ENCODE measurements around the gene HMBS. TPM values are rescaled to one million over a fixed set of nuclear protein-coding genes. Genes with fewer than 3 reads are reported as not detected.

HMBS gene
- total RNA-seq, 6 experiments from 2014 or later, result 11.3 to 35.3 (median 14.6) TPM

DNA sequence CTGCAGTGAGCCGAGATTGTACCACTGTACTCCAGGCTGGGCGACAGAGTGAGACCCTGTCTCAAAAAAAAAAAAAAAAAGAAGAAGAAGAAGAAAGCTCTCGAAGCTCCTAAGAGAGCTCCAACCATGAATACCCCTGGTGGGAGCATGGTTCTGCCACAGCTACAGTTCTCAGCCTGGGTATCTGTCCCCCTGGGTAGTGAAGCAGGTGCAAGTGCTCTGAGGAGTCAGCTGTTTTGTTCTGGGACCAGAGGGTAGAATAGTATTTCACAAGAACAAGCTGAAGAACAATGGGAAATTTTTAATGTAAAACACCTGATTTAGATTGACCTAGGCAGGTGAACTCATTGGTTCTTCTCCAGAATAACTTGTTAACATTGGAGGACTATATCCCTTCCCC is 23.4 kb upstream of the HMBS start:
- 93% methylated on average over 3 of the region's 3 CpGs for WGBS (ENCODE audit: insufficient coverage, low coverage, low lambda C conversion rate, missing lambda C conversion rate)
- no peaks in the 10 kb centered on the region for H3K27me3 ChIP-seq
- intact Hi-C loops (cut with DNase I), result no loop called here

DNA sequence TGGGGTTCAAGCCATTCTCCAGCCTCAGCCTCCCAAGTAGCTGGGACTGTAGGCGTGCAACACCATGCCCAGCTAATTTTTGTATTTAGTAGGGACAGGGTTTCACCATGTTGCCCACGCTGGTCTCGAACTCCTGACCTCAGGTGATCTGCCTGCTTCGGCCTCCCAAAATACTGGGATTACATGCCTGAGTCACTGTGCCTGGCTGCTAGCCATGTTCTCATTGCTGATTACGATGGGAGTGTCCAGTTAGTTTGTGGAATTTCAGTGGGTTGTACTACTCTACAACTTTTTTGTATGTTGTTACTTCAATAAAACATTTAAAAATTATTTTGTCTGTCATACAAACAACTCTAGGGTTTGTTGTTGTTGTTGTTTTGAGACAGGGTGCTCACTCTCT is 21.9 kb upstream of the HMBS start:
- intact Hi-C loops (cut with DNase I), result no loop called here

More for the DNA sequence above, 23.4 kb upstream of the HMBS start:
- Histone ChIP-seq H3K27ac (no peak overlapping the region), H3K9me3 (no peaks in the 10 kb centered on the region), H3K4me1 (peaks cover 0 to 18% (median 3%) of the 10 kb centered on the region in 4 donors), H3K36me3 (no peaks in the 10 kb centered on the region), H3K4me3 (no peak overlapping the region)
- TF ChIP-seq POLR2A (IDR thresholded peaks at IDR 0.05), result no peak
- TF ChIP-seq, protein P1, sequence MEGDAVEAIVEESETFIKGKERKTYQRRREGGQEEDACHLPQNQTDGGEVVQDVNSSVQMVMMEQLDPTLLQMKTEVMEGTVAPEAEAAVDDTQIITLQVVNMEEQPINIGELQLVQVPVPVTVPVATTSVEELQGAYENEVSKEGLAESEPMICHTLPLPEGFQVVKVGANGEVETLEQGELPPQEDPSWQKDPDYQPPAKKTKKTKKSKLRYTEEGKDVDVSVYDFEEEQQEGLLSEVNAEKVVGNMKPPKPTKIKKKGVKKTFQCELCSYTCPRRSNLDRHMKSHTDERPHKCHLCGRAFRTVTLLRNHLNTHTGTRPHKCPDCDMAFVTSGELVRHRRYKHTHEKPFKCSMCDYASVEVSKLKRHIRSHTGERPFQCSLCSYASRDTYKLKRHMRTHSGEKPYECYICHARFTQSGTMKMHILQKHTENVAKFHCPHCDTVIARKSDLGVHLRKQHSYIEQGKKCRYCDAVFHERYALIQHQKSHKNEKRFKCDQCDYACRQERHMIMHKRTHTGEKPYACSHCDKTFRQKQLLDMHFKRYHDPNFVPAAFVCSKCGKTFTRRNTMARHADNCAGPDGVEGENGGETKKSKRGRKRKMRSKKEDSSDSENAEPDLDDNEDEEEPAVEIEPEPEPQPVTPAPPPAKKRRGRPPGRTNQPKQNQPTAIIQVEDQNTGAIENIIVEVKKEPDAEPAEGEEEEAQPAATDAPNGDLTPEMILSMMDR (IDR thresholded peaks at IDR 0.05), result no peak
- ATAC-seq (no peak), DNase-seq (no peak)

DNA sequence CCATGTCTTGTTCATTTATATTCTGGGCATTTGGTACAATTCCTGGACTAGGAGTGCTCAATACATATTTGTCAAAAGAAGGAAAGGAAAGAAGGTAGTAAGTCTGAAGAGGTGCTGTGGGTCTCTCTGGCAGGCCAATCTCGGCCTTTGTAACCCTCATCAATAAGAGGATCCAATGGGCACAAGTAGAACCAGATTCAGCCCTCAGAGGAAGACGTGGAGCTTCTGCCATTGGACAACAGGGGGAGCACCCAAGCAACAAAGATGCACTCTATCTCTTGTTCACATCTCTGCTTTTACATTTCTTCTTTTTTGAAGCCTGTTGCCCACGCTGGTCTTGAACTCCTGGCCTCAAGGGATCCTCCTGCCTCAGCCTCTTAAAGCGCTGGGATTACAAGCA is 19.3 kb upstream of the HMBS start:
- Histone ChIP-seq H3K27ac (no peak overlapping the region), H3K36me3 (peaks cover 0 to 5% (median 0%) of the 10 kb centered on the region in 4 donors), H3K4me1 (peaks cover 0 to 22% (median 0%) of the 10 kb centered on the region in 4 donors), H3K9me3 (no peaks in the 10 kb centered on the region), H3K27me3 (no peaks in the 10 kb centered on the region), H3K4me3 (no peak overlapping the region)
- no peak for ATAC-seq
- intact Hi-C loops (cut with DNase I), result no loop called here
- TF ChIP-seq, protein P1 (IDR thresholded peaks at IDR 0.05), result peak in 3 of 4 donors; percentile 27 to 40 (median 32)
- TF ChIP-seq POLR2A (IDR thresholded peaks at IDR 0.05), result no peak
- no peak for DNase-seq
- 66% methylated on average over 4 of the region's 4 CpGs for WGBS (ENCODE audit: insufficient coverage, low coverage, low lambda C conversion rate, missing lambda C conversion rate)

More for the DNA sequence above, 21.9 kb upstream of the HMBS start:
- DNase-seq (peak in 1 of 3 donors; percentile 49), ATAC-seq (no peak)
- Histone ChIP-seq H3K9me3 (no peaks in the 10 kb centered on the region), H3K27me3 (no peaks in the 10 kb centered on the region), H3K4me3 (no peak overlapping the region), H3K27ac (no peak overlapping the region), H3K4me1 (peaks cover 0 to 24% (median 3%) of the 10 kb centered on the region in 4 donors), H3K36me3 (no peaks in the 10 kb centered on the region)
- WGBS (ENCODE audit: insufficient coverage, low coverage, low lambda C conversion rate, missing lambda C conversion rate), result 44% methylated on average over 4 of the region's 5 CpGs
- TF ChIP-seq, protein P1 (IDR thresholded peaks at IDR 0.05), result no peak
- TF ChIP-seq POLR2A (IDR thresholded peaks at IDR 0.05), result no peak

DNA sequence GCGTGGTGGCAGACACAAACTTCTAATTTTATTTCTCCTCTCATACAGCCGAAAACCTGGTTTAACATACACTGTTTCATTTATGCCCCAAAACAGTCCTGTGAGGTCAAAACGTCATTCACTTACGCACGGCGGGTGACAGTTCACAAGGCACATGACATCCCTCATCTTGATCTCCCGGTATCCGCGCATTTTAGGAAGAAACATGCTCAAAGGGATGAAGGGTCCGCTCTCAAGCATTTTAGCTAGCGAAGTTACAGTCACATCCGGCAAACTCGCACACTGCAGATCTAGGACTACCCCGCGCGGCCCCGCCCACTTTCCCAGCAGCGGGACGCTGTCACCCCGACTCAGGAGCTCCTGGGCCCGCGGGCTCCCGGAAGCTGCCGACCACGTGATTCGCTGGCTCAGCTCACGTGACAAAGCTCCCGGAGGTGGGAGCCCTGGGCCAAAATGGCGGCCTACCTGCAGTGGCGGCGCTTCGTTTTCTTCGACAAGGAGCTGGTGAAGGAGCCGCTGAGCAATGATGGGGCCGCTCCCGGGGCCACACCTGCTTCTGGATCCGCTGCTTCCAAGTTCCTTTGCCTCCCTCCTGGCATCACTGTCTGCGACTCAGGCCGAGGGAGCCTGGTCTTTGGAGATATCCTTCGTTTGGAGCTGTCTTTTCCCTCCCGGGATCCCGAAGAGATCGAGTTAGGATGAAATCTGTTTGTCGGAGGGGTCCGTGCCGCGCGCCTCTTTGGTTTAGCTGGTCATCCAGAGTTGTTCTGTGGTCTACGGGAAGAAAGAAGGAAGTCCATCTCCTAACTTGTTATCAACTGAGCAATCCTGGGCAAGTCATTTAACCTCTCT is 17.1 kb upstream of the HMBS start, which contains the start of gene VPS11:
Gene VPS11 (plus strand): TSS at position 448 of the 852 bp plus-strand sequence. CDS start 6 bp downstream, at position 454.
- WGBS (ENCODE audit: insufficient coverage, low coverage, low lambda C conversion rate, missing lambda C conversion rate), result 0% methylated on average over 12 of the region's 49 CpGs
- intact Hi-C loops (cut with DNase I), result no loop called here
- TF ChIP-seq, protein P1 (IDR thresholded peaks at IDR 0.05), result no peak
- TF ChIP-seq POLR2A (IDR thresholded peaks at IDR 0.05), result peak; percentile 79
- H3K27me3 ChIP-seq, result no peaks in the 10 kb centered on the region
- peaks cover 0 to 18% (median 0%) of the 10 kb centered on the region in 4 donors for H3K4me1 ChIP-seq
- ATAC-seq (peak; percentile 97 to 99 (median 98)), DNase-seq (peak; percentile 99)
- H3K9me3 ChIP-seq, result no peaks in the 10 kb centered on the region
- peaks cover 0 to 27% (median 9%) of the 10 kb centered on the region in 4 donors for H3K36me3 ChIP-seq
- peak within 1 kb of the TSS; percentile 57 to 81 (median 63) for H3K27ac ChIP-seq
- peak within 1 kb of the TSS; percentile 71 to 94 (median 81) for H3K4me3 ChIP-seq
